Measurements from ENCODE around the gene IL1F10.

IL1F10 gene

GRCh38 chr2:113060396-113060795, 7.4 kb upstream of the IL1F10 start:
- no peak overlapping the region for H3K27ac ChIP-seq (ENCODE audit: poor library complexity, severe bottlenecking)
- H3K36me3 ChIP-seq (ENCODE audit: low read depth), result no peaks in the 10 kb centered on the region
- H3K27me3 ChIP-seq (ENCODE audit: insufficient read depth, poor library complexity, severe bottlenecking), result no peaks in the 10 kb centered on the region
- H3K4me3 ChIP-seq (ENCODE audit: severe bottlenecking), result no peak overlapping the region
- no peak for TF ChIP-seq CTCF (IDR thresholded peaks at IDR 0.05; ENCODE audit: poor library complexity, severe bottlenecking)
- peaks cover 9% of the 10 kb centered on the region for H3K4me1 ChIP-seq (ENCODE audit: insufficient read depth, poor library complexity, severe bottlenecking)
- ATAC-seq (ENCODE audit: low read depth) (no peak), DNase-seq (ENCODE audit: low spot score) (no peak)
- no peaks in the 10 kb centered on the region for H3K9me3 ChIP-seq (ENCODE audit: severe bottlenecking)

DNA sequence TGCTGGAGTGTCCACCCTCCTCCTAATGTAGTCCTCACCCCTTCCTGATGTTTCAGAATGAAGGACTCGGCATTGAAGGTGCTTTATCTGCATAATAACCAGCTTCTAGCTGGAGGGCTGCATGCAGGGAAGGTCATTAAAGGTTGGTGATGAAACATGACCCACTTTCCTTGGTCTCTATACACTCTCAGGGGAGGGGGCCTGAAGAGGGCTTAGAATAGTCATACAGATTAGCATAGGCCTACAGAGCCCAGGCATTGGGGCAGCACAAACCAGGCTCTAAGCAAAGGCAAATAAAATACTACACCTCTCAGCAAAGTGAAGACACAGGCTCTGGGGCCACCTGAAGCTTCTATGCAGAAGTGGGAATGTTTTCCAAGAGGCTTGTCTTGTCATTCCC, 7.0 kb upstream of the IL1F10 start:
- Histone ChIP-seq H3K4me1 (ENCODE audit: insufficient read depth, poor library complexity, severe bottlenecking) (peaks cover 9% of the 10 kb centered on the region), H3K36me3 (ENCODE audit: low read depth) (no peaks in the 10 kb centered on the region), H3K27me3 (ENCODE audit: insufficient read depth, poor library complexity, severe bottlenecking) (no peaks in the 10 kb centered on the region), H3K9me3 (ENCODE audit: severe bottlenecking) (no peaks in the 10 kb centered on the region), H3K27ac (ENCODE audit: poor library complexity, severe bottlenecking) (no peak overlapping the region), H3K4me3 (ENCODE audit: severe bottlenecking) (no peak overlapping the region)
- ATAC-seq (ENCODE audit: low read depth) (no peak), DNase-seq (ENCODE audit: low spot score) (no peak)
- no peak for TF ChIP-seq CTCF (IDR thresholded peaks at IDR 0.05; ENCODE audit: poor library complexity, severe bottlenecking)

DNA sequence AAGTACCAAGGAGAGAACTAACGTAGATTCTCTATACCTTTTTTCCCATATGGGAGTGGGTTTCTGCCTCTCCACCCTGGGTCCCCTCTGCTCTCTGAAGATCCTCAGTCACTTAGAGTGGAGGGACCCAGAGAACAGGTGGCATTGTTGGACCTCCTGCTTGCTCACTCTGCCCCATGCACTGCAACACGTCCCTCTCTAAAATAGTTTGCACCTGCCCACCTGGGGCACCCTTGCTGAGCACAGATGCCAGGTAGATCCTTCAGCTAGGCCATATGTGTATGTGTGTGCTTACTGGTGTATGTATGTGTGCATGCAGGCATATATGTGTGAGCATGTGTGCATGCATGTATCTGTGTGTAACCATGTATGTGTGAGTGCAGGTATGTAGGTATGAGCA, 6.5 kb upstream of the IL1F10 start:
- no peaks in the 10 kb centered on the region for H3K36me3 ChIP-seq (ENCODE audit: low read depth)
- ATAC-seq (ENCODE audit: low read depth) (no peak), DNase-seq (ENCODE audit: low spot score) (no peak)
- H3K4me3 ChIP-seq (ENCODE audit: severe bottlenecking), result no peak overlapping the region
- no peaks in the 10 kb centered on the region for H3K9me3 ChIP-seq (ENCODE audit: severe bottlenecking)
- H3K4me1 ChIP-seq (ENCODE audit: insufficient read depth, poor library complexity, severe bottlenecking), result peaks cover 9% of the 10 kb centered on the region
- H3K27ac ChIP-seq (ENCODE audit: poor library complexity, severe bottlenecking), result no peak overlapping the region
- TF ChIP-seq CTCF (IDR thresholded peaks at IDR 0.05; ENCODE audit: poor library complexity, severe bottlenecking), result no peak
- no peaks in the 10 kb centered on the region for H3K27me3 ChIP-seq (ENCODE audit: insufficient read depth, poor library complexity, severe bottlenecking)

DNA sequence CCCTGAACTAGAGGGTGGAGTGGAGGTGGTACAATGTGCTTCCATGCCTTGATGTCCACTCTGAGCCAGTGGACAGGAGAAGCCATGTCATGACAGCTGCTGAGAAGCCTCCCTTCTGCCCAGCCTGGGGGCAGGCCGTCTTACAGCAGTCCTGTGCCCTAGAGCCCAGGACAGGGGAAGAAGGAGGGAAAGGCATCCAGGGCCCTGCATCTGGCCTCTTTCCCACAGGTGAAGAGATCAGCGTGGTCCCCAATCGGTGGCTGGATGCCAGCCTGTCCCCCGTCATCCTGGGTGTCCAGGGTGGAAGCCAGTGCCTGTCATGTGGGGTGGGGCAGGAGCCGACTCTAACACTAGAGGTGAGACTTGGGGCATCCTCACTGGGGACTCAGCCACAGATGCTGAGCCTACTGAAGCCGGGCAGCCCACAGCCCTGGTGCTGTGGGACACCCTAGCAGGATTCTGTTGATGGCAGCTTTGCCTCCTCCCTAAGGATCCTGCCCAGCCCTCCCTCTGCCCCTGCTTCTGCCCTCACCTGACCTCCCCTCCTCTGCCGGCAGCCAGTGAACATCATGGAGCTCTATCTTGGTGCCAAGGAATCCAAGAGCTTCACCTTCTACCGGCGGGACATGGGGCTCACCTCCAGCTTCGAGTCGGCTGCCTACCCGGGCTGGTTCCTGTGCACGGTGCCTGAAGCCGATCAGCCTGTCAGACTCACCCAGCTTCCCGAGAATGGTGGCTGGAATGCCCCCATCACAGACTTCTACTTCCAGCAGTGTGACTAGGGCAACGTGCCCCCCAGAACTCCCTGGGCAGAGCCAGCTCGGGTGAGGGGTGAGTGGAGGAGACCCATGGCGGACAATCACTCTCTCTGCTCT, 5.6 kb upstream of the IL1F10 start:
- Histone ChIP-seq H3K27me3 (ENCODE audit: insufficient read depth, poor library complexity, severe bottlenecking) (no peaks in the 10 kb centered on the region), H3K9me3 (ENCODE audit: severe bottlenecking) (no peaks in the 10 kb centered on the region), H3K4me3 (ENCODE audit: severe bottlenecking) (no peak overlapping the region), H3K27ac (ENCODE audit: poor library complexity, severe bottlenecking) (no peak overlapping the region), H3K36me3 (ENCODE audit: low read depth) (no peaks in the 10 kb centered on the region), H3K4me1 (ENCODE audit: insufficient read depth, poor library complexity, severe bottlenecking) (peaks cover 9% of the 10 kb centered on the region)
- no peak for TF ChIP-seq CTCF (IDR thresholded peaks at IDR 0.05; ENCODE audit: poor library complexity, severe bottlenecking)
- ATAC-seq (ENCODE audit: low read depth) (no peak), DNase-seq (ENCODE audit: low spot score) (no peak)

DNA sequence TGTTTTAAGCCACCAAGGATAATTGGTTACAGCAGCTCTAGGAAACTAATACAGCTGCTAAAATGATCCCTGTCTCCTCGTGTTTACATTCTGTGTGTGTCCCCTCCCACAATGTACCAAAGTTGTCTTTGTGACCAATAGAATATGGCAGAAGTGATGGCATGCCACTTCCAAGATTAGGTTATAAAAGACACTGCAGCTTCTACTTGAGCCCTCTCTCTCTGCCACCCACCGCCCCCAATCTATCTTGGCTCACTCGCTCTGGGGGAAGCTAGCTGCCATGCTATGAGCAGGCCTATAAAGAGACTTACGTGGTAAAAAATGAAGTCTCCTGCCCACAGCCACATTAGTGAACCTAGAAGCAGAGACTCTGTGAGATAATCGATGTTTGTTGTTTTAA, 3.5 kb upstream of the IL1F10 start:
- no peaks in the 10 kb centered on the region for H3K36me3 ChIP-seq (ENCODE audit: low read depth)
- no peak for DNase-seq (ENCODE audit: low spot score)

More for the DNA sequence above, 3.5 kb upstream of the IL1F10 start:
- no peak for ATAC-seq (ENCODE audit: low read depth)
- Histone ChIP-seq H3K27ac (ENCODE audit: poor library complexity, severe bottlenecking) (no peak overlapping the region), H3K4me3 (ENCODE audit: severe bottlenecking) (no peak overlapping the region), H3K4me1 (ENCODE audit: insufficient read depth, poor library complexity, severe bottlenecking) (peaks cover 10% of the 10 kb centered on the region), H3K27me3 (ENCODE audit: insufficient read depth, poor library complexity, severe bottlenecking) (no peaks in the 10 kb centered on the region), H3K9me3 (ENCODE audit: severe bottlenecking) (no peaks in the 10 kb centered on the region)
- no peak for TF ChIP-seq CTCF (IDR thresholded peaks at IDR 0.05; ENCODE audit: poor library complexity, severe bottlenecking)
